ENCODE results near the gene CHRD. TPM values are rescaled to one million over a fixed set of nuclear protein-coding genes. Genes with fewer than 3 reads are reported as not detected.
"Not testable (repeated sequence)": the region's sequence is repeated elsewhere in the genome, so short reads cannot be mapped to it uniquely, and the experiment has no call there.

CHRD gene
- total RNA-seq, 1 donor from 2014 or later, result 5.6 TPM

DNA sequence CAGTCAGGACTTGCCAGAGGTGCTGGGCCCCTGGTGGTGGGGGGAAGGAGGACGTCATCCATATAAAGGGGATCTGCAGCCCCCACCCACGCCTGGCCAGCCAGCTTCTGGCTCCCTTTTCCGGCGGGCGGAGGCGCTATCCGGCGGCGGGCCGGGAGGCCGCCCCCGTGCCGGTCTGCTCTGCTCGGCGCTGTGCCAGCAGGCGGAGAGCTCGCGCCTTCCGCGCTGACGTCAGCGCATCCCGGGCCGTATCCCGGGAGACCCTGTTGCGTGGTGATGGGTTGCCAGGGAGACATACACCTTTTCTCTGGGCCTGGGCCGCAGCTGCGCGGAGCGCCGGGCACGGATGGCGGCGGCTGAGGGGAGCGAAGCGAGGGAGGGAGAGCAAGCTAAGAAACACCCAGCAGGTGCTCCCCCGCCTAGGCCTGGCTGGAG, 41.3 kb upstream of the CHRD start:
- Mint-ChIP-seq H3K27me3 (ENCODE audit: low read depth) (no peaks in the 10 kb centered on the region), H3K36me3 (peaks cover 3% of the 10 kb centered on the region), H3K9me3 (no peaks in the 10 kb centered on the region), H3K4me3 (peak overlapping the region; percentile 83), H3K27ac (peak overlapping the region; percentile 87), H3K4me1 (peaks cover 25% of the 10 kb centered on the region)
- peak; percentile 56 to 72 for DNase-seq (ENCODE audit: low spot score in 2 of 2, unreplicated experiment in 2 of 2)
- TF ChIP-seq CTCF (IDR thresholded peaks at IDR 0.05; ENCODE audit: unreplicated experiment), result no peak

DNA sequence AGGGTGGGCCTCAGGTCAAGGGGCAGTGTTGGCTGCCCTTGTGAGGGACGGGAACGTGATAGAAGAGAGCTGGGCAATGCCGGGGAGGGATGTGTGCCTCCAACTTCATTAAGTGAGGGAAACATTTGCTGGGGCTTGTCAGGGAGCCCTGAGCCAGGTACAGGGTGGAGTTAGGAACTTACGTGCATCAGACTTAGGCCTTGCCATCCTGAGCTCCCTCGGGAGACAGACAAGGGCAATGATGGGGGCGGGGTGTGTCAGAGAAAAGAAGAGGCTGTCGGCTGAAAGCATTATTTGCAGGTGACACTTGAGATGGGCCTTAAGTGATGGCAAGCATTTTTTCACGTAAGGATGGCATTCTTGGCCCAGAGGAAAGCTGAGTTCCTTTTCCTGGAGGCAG, 40.9 kb upstream of the CHRD start:
- Mint-ChIP-seq H3K4me3 (peak overlapping the region; percentile 22), H3K27me3 (ENCODE audit: low read depth) (no peaks in the 10 kb centered on the region), H3K9me3 (no peaks in the 10 kb centered on the region), H3K27ac (peak overlapping the region; percentile 8), H3K36me3 (peaks cover 3% of the 10 kb centered on the region), H3K4me1 (peaks cover 25% of the 10 kb centered on the region)
- DNase-seq (ENCODE audit: low spot score in 2 of 2, unreplicated experiment in 2 of 2), result no peak
- TF ChIP-seq CTCF (IDR thresholded peaks at IDR 0.05; ENCODE audit: unreplicated experiment), result no peak

DNA sequence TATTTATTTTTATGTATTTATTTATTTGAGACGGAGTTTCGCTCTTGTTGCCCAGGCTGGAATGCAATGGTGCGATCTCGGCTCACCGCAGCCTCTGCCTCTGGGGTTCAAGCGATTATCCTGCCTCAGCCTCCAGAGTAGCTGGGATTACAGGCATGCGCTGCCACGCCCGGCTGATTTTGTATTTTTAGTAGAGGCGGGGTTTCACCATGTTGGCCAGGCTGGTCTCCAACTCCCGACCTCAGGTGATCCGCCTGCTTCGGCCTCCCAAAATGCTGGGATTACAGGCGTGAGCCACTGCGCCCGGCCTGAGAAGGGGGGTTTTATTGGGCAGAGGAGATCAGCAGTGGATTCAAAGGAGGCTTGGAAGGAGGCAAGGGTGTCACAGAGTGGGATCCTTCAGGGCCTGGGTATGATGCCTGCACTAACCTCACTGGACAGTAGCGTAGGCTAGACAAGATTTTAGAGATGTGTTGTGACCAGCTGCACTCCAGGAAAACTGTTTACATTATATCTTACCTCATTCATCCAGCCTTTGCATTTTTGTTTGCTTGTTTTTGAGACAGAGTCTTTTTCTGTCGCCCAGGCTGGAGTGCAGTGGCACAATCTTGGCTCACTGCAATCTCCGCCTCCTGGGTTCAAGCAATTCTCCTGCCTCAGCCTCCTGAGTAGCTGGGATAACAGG, 40.3 kb upstream of the CHRD start:
- H3K27me3 Mint-ChIP-seq (ENCODE audit: low read depth); H3K36me3 Mint-ChIP-seq; H3K9me3 Mint-ChIP-seq; DNase-seq (ENCODE audit: low spot score in 2 of 2, unreplicated experiment in 2 of 2); H3K27ac Mint-ChIP-seq; H3K4me3 Mint-ChIP-seq: not testable (repeated sequence)
- peaks cover 25% of the 10 kb centered on the region for H3K4me1 Mint-ChIP-seq

- no peak overlapping the region for H3K4me3 Mint-ChIP-seq
- peaks cover 7% of the 10 kb centered on the region for H3K36me3 Mint-ChIP-seq
- no peaks in the 10 kb centered on the region for H3K9me3 Mint-ChIP-seq
- no peak for DNase-seq (ENCODE audit: low spot score in 2 of 2, unreplicated experiment in 2 of 2)
- H3K4me1 Mint-ChIP-seq, result peaks cover 27% of the 10 kb centered on the region
- no peak for TF ChIP-seq CTCF (IDR thresholded peaks at IDR 0.05; ENCODE audit: unreplicated experiment)
- no peaks in the 10 kb centered on the region for H3K27me3 Mint-ChIP-seq (ENCODE audit: low read depth)
- H3K27ac Mint-ChIP-seq, result no peak overlapping the region
Observed at GRCh38 chr3:184341925-184342324, 37.9 kb upstream of the CHRD start.

- TF ChIP-seq CTCF (IDR thresholded peaks at IDR 0.05; ENCODE audit: unreplicated experiment), result no peak
- no peak for DNase-seq (ENCODE audit: low spot score in 2 of 2, unreplicated experiment in 2 of 2)
- Mint-ChIP-seq H3K27ac (no peak overlapping the region), H3K9me3 (no peaks in the 10 kb centered on the region), H3K27me3 (ENCODE audit: low read depth) (no peaks in the 10 kb centered on the region), H3K4me1 (peaks cover 20% of the 10 kb centered on the region), H3K4me3 (no peak overlapping the region), H3K36me3 (peaks cover 7% of the 10 kb centered on the region)
Observed at GRCh38 chr3:184343200-184343876, 36.5 kb upstream of the CHRD start.

DNA sequence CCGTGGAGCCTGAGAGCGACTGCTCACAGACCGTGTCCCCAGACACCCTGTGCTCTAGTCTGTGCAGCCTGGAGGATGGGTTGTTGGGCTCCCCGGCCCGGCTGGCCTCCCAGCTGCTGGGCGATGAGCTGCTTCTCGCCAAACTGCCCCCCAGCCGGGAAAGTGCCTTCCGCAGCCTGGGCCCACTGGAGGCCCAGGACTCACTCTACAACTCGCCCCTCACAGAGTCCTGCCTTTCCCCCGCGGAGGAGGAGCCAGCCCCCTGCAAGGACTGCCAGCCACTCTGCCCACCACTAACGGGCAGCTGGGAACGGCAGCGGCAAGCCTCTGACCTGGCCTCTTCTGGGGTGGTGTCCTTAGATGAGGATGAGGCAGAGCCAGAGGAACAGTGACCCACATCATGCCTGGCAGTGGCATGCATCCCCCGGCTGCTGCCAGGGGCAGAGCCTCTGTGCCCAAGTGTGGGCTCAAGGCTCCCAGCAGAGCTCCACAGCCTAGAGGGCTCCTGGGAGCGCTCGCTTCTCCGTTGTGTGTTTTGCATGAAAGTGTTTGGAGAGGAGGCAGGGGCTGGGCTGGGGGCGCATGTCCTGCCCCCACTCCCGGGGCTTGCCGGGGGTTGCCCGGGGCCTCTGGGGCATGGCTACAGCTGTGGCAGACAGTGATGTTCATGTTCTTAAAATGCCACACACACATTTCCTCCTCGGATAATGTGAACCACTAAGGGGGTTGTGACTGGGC, 35.1 kb upstream of the CHRD start:
- peaks cover 7% of the 10 kb centered on the region for H3K36me3 Mint-ChIP-seq
- no peaks in the 10 kb centered on the region for H3K27me3 Mint-ChIP-seq (ENCODE audit: low read depth)
- no peak for TF ChIP-seq CTCF (IDR thresholded peaks at IDR 0.05; ENCODE audit: unreplicated experiment)
- H3K27ac Mint-ChIP-seq, result no peak overlapping the region
- H3K4me1 Mint-ChIP-seq, result peaks cover 13% of the 10 kb centered on the region
- no peak for DNase-seq (ENCODE audit: low spot score in 2 of 2, unreplicated experiment in 2 of 2)
- no peaks in the 10 kb centered on the region for H3K9me3 Mint-ChIP-seq
- no peak overlapping the region for H3K4me3 Mint-ChIP-seq

All from mesothelial cell of epicardium (in vitro differentiated cells).